ENCODE data around the gene SLC45A1.

Gene SLC45A1

GRCh38 chr1:8284127-8284526 lies 33.8 kb upstream of the SLC45A1 start:
- TF ChIP-seq CTCF (IDR thresholded peaks at IDR 0.05) = no peak

- no peak for TF ChIP-seq CTCF (IDR thresholded peaks at IDR 0.05)
Observed at GRCh38 chr1:8285103-8285502, 32.8 kb upstream of the SLC45A1 start.

- no peak for TF ChIP-seq CTCF (IDR thresholded peaks at IDR 0.05)
Observed at GRCh38 chr1:8285965-8286364, 31.9 kb upstream of the SLC45A1 start.

GRCh38 chr1:8293118-8293517 lies 24.8 kb upstream of the SLC45A1 start:
- TF ChIP-seq CTCF (IDR thresholded peaks at IDR 0.05) = no peak

GRCh38 chr1:8293641-8294169 lies 24.2 kb upstream of the SLC45A1 start:
- TF ChIP-seq CTCF (IDR thresholded peaks at IDR 0.05) = no peak

GRCh38 chr1:8294170-8294697 lies 23.7 kb upstream of the SLC45A1 start:
- TF ChIP-seq CTCF (IDR thresholded peaks at IDR 0.05) = no peak

GRCh38 chr1:8297245-8297644 lies 20.7 kb upstream of the SLC45A1 start:
- TF ChIP-seq CTCF (IDR thresholded peaks at IDR 0.05) = no peak

- TF ChIP-seq CTCF (IDR thresholded peaks at IDR 0.05) = no peak
Observed at GRCh38 chr1:8299963-8300362, 18.0 kb upstream of the SLC45A1 start.

Measured in LNCAP (cell line).